GM12865 (cell line): ENCODE results near the gene STPG1.

ENCODE experiments used
- DNase-seq: peaks from one replicate; pipeline ENCODE4 v3.0.0; 2010; ENCODE audit warnings: low read depth
- H3K4me3 ChIP-seq: 2 replicates; pipeline ENCODE4 v1.5.1; 2011; ENCODE audit warnings: mild to moderate bottlenecking, low read depth, low read length, control low read depth
- TF ChIP-seq, protein P1 (sequence below): IDR thresholded peaks from 2 replicates; pipeline ENCODE4 v1.5.1; 2011; ENCODE audit warnings: low read length, control low read depth, low read depth, inconsistent platforms; ENCODE audit not compliant: insufficient read depth; ENCODE audit errors: missing control alignments

STPG1 gene

DNA sequence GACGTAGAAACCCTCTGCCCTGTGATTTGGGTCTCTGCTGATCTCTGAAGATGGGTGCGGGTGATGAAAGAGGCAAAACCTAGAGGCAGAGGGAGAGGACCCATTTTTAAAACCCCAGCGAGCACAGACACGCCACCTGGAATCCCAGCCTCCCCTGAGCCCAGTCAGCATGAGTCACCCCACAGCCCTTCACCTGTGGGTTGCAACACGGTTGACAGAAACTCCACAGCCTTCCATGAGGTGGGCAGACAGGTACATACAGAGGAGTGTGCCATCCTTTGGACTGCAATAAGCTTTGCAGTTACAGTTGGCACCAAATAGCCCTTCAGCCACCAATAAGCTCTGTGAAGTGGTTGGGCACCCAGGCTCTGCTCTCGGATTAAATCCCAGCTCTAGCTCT lies 96.5 kb downstream of the STPG1 start:
- no peak for DNase-seq
- H3K4me3 ChIP-seq, result no peak overlapping the region
- TF ChIP-seq, protein P1, sequence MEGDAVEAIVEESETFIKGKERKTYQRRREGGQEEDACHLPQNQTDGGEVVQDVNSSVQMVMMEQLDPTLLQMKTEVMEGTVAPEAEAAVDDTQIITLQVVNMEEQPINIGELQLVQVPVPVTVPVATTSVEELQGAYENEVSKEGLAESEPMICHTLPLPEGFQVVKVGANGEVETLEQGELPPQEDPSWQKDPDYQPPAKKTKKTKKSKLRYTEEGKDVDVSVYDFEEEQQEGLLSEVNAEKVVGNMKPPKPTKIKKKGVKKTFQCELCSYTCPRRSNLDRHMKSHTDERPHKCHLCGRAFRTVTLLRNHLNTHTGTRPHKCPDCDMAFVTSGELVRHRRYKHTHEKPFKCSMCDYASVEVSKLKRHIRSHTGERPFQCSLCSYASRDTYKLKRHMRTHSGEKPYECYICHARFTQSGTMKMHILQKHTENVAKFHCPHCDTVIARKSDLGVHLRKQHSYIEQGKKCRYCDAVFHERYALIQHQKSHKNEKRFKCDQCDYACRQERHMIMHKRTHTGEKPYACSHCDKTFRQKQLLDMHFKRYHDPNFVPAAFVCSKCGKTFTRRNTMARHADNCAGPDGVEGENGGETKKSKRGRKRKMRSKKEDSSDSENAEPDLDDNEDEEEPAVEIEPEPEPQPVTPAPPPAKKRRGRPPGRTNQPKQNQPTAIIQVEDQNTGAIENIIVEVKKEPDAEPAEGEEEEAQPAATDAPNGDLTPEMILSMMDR, result no peak

DNA sequence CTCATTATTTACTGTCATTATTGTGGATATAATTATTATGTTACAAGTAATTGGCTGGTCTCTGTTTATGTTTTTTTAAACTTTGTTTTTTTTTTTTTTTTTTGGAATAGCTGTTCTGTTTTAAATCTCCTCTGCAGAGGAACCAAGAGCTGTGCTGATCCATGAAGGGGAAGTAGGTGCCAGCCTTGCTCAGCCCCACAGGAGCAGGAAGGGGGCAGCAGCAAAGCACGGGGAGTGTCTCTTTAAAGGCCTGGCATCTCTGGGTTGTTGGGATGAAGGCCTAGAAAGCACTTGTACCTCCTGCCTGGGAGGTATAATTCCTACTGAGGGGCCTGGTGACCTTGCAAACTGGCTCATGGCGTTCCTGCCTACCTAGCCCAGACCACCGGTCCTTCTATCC lies 96.9 kb downstream of the STPG1 start:
- TF ChIP-seq, protein P1, result no peak
- H3K4me3 ChIP-seq, result no peak overlapping the region
- DNase-seq, result no peak

DNA sequence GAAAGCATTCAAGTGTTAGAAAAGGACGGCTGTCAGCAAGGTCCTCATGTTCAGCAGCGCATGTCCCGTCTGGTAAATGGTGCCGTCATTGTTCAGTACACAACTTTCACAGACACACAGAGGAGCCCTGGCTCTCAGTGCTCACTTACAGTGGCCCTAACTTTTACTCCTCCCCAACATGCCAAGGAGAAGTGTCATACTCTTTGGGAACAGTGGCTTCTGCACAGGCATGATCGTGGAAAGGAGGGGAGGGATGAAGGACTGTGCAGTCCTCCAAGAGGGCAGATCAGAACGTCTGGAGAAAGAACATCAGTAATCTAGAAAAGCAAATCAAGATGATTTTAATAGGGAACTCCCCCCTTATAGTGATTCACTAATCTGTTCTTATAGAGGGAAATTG lies 98.2 kb downstream of the STPG1 start:
- H3K4me3 ChIP-seq, result no peak overlapping the region
- no peak for DNase-seq
- TF ChIP-seq, protein P1, result no peak

DNA sequence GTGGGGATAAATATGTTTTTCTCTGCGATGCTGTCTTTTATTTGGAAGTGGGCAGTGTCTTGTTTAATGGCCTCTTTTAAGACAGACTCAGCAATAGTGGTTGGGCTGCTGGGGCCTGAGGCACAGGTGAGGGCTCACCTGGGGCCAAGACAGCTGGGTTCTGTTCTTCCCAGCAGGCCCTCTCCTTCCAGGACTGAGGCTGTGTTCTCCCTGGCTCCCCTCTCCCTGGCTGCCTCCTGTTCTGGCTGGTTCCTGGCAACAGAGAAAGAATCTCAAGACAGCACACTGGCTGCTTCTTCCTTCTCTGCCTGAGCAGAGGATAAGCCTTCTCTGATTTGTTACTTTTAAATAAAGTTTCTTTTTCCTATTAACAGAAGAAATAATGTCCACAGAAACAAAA lies 101.8 kb downstream of the STPG1 start:
- TF ChIP-seq, protein P1, result no peak
- DNase-seq, result no peak
- H3K4me3 ChIP-seq, result no peak overlapping the region

DNA sequence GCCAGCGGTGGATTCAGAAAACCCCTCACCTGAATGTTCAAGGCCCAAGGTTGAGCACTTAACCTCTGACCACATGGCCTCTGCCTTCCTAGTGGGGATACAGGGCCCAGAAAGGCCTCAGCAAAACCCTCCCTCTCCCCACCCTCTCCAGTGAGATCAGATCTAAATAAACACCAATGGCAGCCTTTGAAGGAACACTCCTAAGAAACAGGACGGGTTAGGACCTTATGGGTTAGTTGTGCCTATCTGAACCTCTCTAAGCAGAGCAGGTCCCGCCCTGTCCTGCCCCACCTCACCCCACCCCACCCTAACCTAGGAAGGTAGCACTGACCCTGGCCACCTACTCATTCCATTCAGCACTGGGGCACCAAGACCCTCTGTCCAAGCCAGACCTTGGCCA lies 102.3 kb downstream of the STPG1 start:
- H3K4me3 ChIP-seq, result no peak overlapping the region
- DNase-seq, result no peak
- TF ChIP-seq, protein P1, result no peak

GRCh38 chr1:24309762-24310485 lies 103.7 kb downstream of the STPG1 start:
- H3K4me3 ChIP-seq, result no peak overlapping the region
- TF ChIP-seq, protein P1, result no peak
- no peak for DNase-seq
